HG02623 (cell line): ENCODE data around the gene C6orf120.
A peak's percentile ranks its signal among the peaks of the same experiment; 100 is the strongest.
"Not testable (repeated sequence)": the region's sequence is repeated elsewhere in the genome, so short reads cannot be mapped to it uniquely, and the experiment has no call there.

Experiments used
- ATAC-seq: cut with Tn5 transposase; IDR thresholded peaks from one replicate; pipeline ENCODE4 v1.9.1; 2021; ENCODE audit warnings: moderate library complexity; ENCODE audit not compliant: unreplicated experiment

Gene C6orf120

GRCh38 chr6:169678342-169678741 is 23.6 kb upstream of the C6orf120 start:
- no peak for ATAC-seq

- ATAC-seq, result no peak
Measured at GRCh38 chr6:169684056-169684455, 17.9 kb upstream of the C6orf120 start.

- no peak for ATAC-seq
Measured at GRCh38 chr6:169685860-169686259, 16.1 kb upstream of the C6orf120 start.

- no peak for ATAC-seq
Measured at GRCh38 chr6:169689287-169689686, 12.6 kb upstream of the C6orf120 start.

GRCh38 chr6:169691260-169691659 is 10.7 kb upstream of the C6orf120 start:
- no peak for ATAC-seq

GRCh38 chr6:169692516-169692915 is 9.4 kb upstream of the C6orf120 start:
- ATAC-seq, result no peak

GRCh38 chr6:169695131-169695530 is 6.8 kb upstream of the C6orf120 start:
- ATAC-seq, result no peak

- not testable (repeated sequence) for ATAC-seq
Measured at GRCh38 chr6:169697115-169697514, 4.8 kb upstream of the C6orf120 start.

GRCh38 chr6:169700296-169700695 is 1.6 kb upstream of the C6orf120 start:
- no peak for ATAC-seq

- no peak for ATAC-seq
Measured at GRCh38 chr6:169701311-169701953, 494 bp upstream of the C6orf120 start.

- peak; percentile 9 for ATAC-seq
Measured at GRCh38 chr6:169702840-169703246, 917 bp downstream of the C6orf120 start.

GRCh38 chr6:169707772-169708171 is 5.8 kb downstream of the C6orf120 start:
- ATAC-seq, result no peak

GRCh38 chr6:169709293-169709692 is 7.4 kb downstream of the C6orf120 start:
- ATAC-seq, result no peak

GRCh38 chr6:169710009-169710408 is 8.1 kb downstream of the C6orf120 start:
- ATAC-seq, result no peak

GRCh38 chr6:169714178-169714577 is 12.3 kb downstream of the C6orf120 start:
- ATAC-seq, result no peak

- no peak for ATAC-seq
Measured at GRCh38 chr6:169714595-169714994, 12.7 kb downstream of the C6orf120 start.

GRCh38 chr6:169719117-169719516 is 17.2 kb downstream of the C6orf120 start:
- no peak for ATAC-seq

GRCh38 chr6:169720207-169720855 is 18.4 kb downstream of the C6orf120 start:
- no peak for ATAC-seq

GRCh38 chr6:169722362-169723199 is 20.7 kb downstream of the C6orf120 start:
- ATAC-seq, result no peak

- peak; percentile 25 for ATAC-seq
Measured at GRCh38 chr6:169723200-169723909, 21.4 kb downstream of the C6orf120 start.

- ATAC-seq, result peak; percentile 43
Measured at GRCh38 chr6:169723991-169724493, 22.1 kb downstream of the C6orf120 start.
